AG09309 (cell line): ENCODE data around the gene NIPA2.

Experiments
- DNase-seq: peaks from one replicate; pipeline ENCODE4 v3.0.0-alpha.2; 2010; ENCODE audit warnings: low read depth
- H3K4me3 ChIP-seq: 2 replicates; pipeline ENCODE4 v1.5.1; 2011; ENCODE audit warnings: mild to moderate bottlenecking, low read depth, low read length, moderate library complexity; ENCODE audit not compliant: control insufficient read depth
- CTCF ChIP-seq: IDR thresholded peaks from 2 replicates; pipeline ENCODE4 v1.5.1; 2011; ENCODE audit warnings: mild to moderate bottlenecking, low read depth, low read length, inconsistent platforms; ENCODE audit not compliant: insufficient read depth, control insufficient read depth; ENCODE audit errors: missing control alignments

Gene NIPA2

GRCh38 chr15:22893881-22894280 lies 55.4 kb downstream of the NIPA2 start:
- no peak for TF ChIP-seq CTCF
- H3K4me3 ChIP-seq = no peak overlapping the region
- no peak for DNase-seq

- no peak overlapping the region for H3K4me3 ChIP-seq
- no peak for TF ChIP-seq CTCF
- no peak for DNase-seq
Measured at GRCh38 chr15:22895465-22896190, 57.2 kb downstream of the NIPA2 start.

GRCh38 chr15:22902046-22902445 lies 63.6 kb downstream of the NIPA2 start:
- no peak overlapping the region for H3K4me3 ChIP-seq
- no peak for TF ChIP-seq CTCF
- DNase-seq = no peak

GRCh38 chr15:22902578-22902977 lies 64.1 kb downstream of the NIPA2 start:
- H3K4me3 ChIP-seq = no peak overlapping the region
- DNase-seq = no peak
- no peak for TF ChIP-seq CTCF

GRCh38 chr15:22902981-22903380 lies 64.5 kb downstream of the NIPA2 start:
- TF ChIP-seq CTCF = no peak
- no peak for DNase-seq
- H3K4me3 ChIP-seq = no peak overlapping the region

GRCh38 chr15:22903427-22903826 lies 65.0 kb downstream of the NIPA2 start:
- no peak overlapping the region for H3K4me3 ChIP-seq
- no peak for DNase-seq
- TF ChIP-seq CTCF = no peak

- DNase-seq = no peak
- H3K4me3 ChIP-seq = no peak overlapping the region
- TF ChIP-seq CTCF = no peak
Measured at GRCh38 chr15:22903961-22904534, 65.6 kb downstream of the NIPA2 start.
